Cardiac atrium fibroblast (primary cell): ENCODE data around the gene CCDC127. TPM values are rescaled to one million over a fixed set of nuclear protein-coding genes. Genes with fewer than 3 reads are reported as not detected.

Experiments
- total RNA-seq: library from RNA; depleted of rRNA; stranded (reverse); fragments of >200 nt; gene quantifications from 2 replicates; pipeline ENCODE4 v1.2.3, GENCODE V29; 2015

Gene CCDC127, protein sequence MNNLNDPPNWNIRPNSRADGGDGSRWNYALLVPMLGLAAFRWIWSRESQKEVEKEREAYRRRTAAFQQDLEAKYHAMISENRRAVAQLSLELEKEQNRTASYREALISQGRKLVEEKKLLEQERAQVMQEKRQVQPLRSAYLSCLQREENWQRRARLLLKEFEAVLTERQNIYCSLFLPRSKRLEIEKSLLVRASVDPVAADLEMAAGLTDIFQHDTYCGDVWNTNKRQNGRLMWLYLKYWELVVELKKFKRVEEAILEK
- 4.1 and 6.0 TPM in 2 replicates for total RNA-seq

DNA sequence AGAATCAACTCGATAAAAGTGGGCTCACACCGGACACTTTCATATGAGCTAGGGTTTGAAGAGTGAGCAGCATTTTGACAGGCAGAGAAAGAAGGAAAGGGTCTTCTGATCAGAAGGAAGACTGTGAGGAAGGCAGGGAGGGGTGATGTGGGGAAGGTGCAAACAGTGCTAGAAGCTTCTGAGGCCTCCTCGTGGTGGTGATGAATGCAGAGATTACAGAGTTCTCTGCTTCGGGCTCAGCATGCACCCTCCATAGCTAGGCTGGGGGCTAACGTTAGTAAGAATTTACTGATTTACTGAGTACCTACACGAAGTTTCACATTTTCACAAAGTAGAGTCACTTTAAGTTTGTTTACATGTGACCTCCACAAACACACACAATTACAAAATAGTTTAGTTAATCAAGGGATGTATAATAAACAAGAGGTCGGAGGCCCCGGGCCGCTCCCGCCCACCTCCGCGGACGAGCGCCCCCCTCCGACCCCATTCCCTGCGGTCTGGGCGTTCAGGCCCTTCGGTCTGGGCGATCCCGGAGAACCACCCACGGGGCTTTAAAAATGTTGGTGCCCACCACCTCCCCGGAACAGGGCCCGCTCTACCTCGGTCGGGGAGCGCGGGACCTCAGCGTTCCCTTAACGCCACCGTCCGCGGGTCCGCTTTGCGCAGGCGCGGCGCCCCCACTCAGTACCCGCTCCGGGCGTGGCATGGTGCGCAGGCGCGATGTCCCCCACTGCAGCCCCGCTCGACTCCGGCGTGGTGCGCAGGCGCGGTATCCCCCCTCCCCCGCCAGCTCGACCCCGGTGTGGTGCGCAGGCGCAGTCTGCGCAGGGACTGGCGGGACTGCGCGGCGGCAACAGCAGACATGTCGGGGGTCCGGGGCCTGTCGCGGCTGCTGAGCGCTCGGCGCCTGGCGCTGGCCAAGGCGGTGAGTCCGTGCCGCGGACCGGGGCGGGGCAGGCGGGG, at the start of gene CCDC127, which contains the start of gene SDHA:
TSS of gene CCDC127 (minus strand) at position 660 of the 963 bp plus-strand sequence. CDS start 1,304 bp downstream, outside the sequence.
TSS of gene SDHA (plus strand) at position 827 of the 963 bp plus-strand sequence. CDS start at position 863, 36 bp downstream.

DNA sequence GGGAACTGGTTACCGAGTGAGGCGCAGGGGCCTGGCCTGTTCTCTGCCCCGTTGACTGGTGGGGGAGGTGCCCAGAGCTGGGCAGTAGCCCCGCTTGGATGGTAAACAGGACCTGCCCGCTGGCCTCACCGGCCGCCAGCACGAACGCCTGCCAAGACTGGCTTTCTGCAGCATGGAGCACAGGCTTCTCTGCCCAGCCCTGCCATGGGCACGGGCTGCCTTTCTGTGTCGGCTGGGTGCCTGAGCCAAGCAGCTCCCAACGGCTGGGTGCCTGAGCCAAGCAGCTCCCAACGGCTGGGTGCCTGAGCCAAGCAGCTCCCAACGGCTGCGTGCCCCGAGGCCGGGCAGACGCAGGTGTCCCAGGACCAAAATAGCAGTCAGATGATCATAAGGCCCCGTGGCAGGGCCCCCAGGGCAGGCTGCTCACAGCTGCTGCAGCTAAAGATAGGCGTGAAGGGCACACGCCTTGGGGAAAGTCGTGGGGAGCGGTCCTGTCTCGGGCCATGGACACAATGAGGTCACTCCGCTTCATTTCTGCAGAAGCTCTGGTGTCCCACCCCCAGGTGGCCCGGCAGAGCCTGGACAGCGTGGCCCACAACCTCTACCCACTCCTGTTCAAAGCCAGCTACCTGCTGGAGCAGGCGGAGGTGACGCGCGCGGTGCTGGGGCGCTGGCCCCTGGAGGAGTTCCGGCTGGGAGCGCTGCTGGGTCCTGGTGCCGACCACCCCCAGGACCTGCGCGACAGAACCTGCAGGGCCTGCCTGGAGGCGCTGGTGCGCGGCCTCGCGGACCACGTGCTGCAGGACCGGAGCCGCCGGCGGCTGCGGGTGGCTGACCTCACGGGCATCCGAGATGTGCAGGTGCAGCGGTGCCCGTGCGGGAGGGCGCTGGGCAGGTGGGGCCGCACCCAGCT, 26.7 kb downstream of the CCDC127 start, which contains the start of gene LRRC14B:
TSS of gene LRRC14B (plus strand) at position 460 of the 913 bp plus-strand sequence. CDS start at position 504, 44 bp downstream.

Other genes with a start within 250 kb of the CCDC127 start
- not detected in 2 replicates for gene PLEKHG4B, start 126.0 kb downstream of the CCDC127 start, total RNA-seq
- not detected in 2 replicates for gene LRRC14B, start 26.7 kb downstream of the CCDC127 start, total RNA-seq
- 69.5 and 84.7 TPM in 2 replicates for gene SDHA, start 167 bp upstream of the CCDC127 start, total RNA-seq
- 96.6 and 117 TPM in 2 replicates for gene PDCD6, start 53.5 kb upstream of the CCDC127 start, total RNA-seq
- gene AHRR, start 103.6 kb upstream of the CCDC127 start, total RNA-seq, result 8.8 and 16.4 TPM in 2 replicates
- gene EXOC3, start 225.0 kb upstream of the CCDC127 start, total RNA-seq, result 16.4 and 27.6 TPM in 2 replicates